SK-N-SH treated with all-trans-retinoic acid at 6 μM for 48 hours (cell line): ENCODE data around the gene NCKAP5.

Source experiments
- ATAC-seq: fragments of 200-7000 bp; cut with Tn5 transposase; 3 replicates; pipeline ENCODE4 v1.9.1; 2020; ENCODE audit warnings: mild to moderate bottlenecking, moderate library complexity
- ARNTL ChIP-seq: fragments of 450-650 bp; formaldehyde crosslinking; IDR thresholded peaks from 2 replicates; pipeline ENCODE4 v1.5.0; 2020; ENCODE audit warnings: low read depth, mild to moderate bottlenecking, moderate library complexity, borderline replicate concordance
- BACH2 ChIP-seq: fragments of 250-450 bp; sonication (Bioruptor Pico); IDR thresholded peaks from 2 replicates; pipeline ENCODE4 v1.9.0; 2021; ENCODE audit warnings: mild to moderate bottlenecking, borderline replicate concordance
- CREB5 ChIP-seq: fragments of 250-450 bp; sonication (Bioruptor Pico); IDR thresholded peaks from 2 replicates; pipeline ENCODE4 v1.5.1; 2020; ENCODE audit warnings: low read depth, mild to moderate bottlenecking, moderate library complexity
- CSDC2 ChIP-seq: fragments of 250-450 bp; sonication (Bioruptor Pico); IDR thresholded peaks from 2 replicates; pipeline ENCODE4 v1.5.0; 2020; ENCODE audit warnings: mild to moderate bottlenecking, moderate library complexity
- ESRRG ChIP-seq: fragments of 250-450 bp; sonication (Bioruptor Pico); IDR thresholded peaks from 2 replicates; pipeline ENCODE4 v1.6.1; 2021; ENCODE audit warnings: mild to moderate bottlenecking
- GLIS3 ChIP-seq: fragments of 250-450 bp; sonication (Bioruptor Pico); IDR thresholded peaks from 2 replicates; pipeline ENCODE4 v1.5.0; 2020; ENCODE audit warnings: mild to moderate bottlenecking, moderate library complexity
- ISL1 ChIP-seq: fragments of 250-450 bp; sonication (Bioruptor Pico); IDR thresholded peaks from 2 replicates; pipeline ENCODE4 v2.1.2; 2022; ENCODE audit warnings: mild to moderate bottlenecking, moderate library complexity
- PPARA ChIP-seq: fragments of 250-450 bp; sonication (Bioruptor Pico); IDR thresholded peaks from 2 replicates; pipeline ENCODE4 v1.5.0; 2020; ENCODE audit warnings: mild to moderate bottlenecking, borderline replicate concordance
- RARB ChIP-seq: fragments of 250-450 bp; sonication (Bioruptor Pico); IDR thresholded peaks from 2 replicates; pipeline ENCODE4 v1.8.0; 2021; ENCODE audit warnings: mild to moderate bottlenecking, moderate library complexity
- SNAI2 ChIP-seq: fragments of 250-450 bp; sonication (Bioruptor Pico); IDR thresholded peaks from 2 replicates; pipeline ENCODE4 v1.5.0; 2020; ENCODE audit warnings: mild to moderate bottlenecking, moderate library complexity
- TCF4 ChIP-seq: fragments of 250-450 bp; sonication (Bioruptor Pico); IDR thresholded peaks from 2 replicates; pipeline ENCODE4 v1.8.0; 2021; ENCODE audit warnings: mild to moderate bottlenecking, moderate library complexity, borderline replicate concordance
- TOX ChIP-seq: fragments of 250-450 bp; sonication (Bioruptor Pico); IDR thresholded peaks from 2 replicates; pipeline ENCODE4 v1.8.0; 2021; ENCODE audit warnings: mild to moderate bottlenecking, moderate library complexity, borderline replicate concordance
- TSHZ2 ChIP-seq: fragments of 250-450 bp; sonication (Bioruptor Pico); IDR thresholded peaks from 2 replicates; pipeline ENCODE4 v1.5.0; 2020; ENCODE audit warnings: mild to moderate bottlenecking, moderate library complexity
- ZFP3 ChIP-seq: fragments of 250-450 bp; sonication (Bioruptor Pico); IDR thresholded peaks from 2 replicates; pipeline ENCODE4 v1.5.0; 2020; ENCODE audit warnings: mild to moderate bottlenecking, moderate library complexity
- ZFP30 ChIP-seq: fragments of 450-650 bp; formaldehyde crosslinking; IDR thresholded peaks from 2 replicates; pipeline ENCODE4 v1.5.0; 2022; ENCODE audit warnings: mild to moderate bottlenecking, moderate library complexity
- ZNF565 ChIP-seq: fragments of 450-650 bp; formaldehyde crosslinking; conservative IDR thresholded peaks from 2 replicates; pipeline ENCODE4 v1.5.0; 2020; ENCODE audit warnings: low read depth, mild to moderate bottlenecking, moderate library complexity
- ZNF70 ChIP-seq: fragments of 450-650 bp; formaldehyde crosslinking; IDR thresholded peaks from 2 replicates; pipeline ENCODE4 v1.5.0; 2020; ENCODE audit warnings: mild to moderate bottlenecking, moderate library complexity
- ZNF8 ChIP-seq: fragments of 450-650 bp; formaldehyde crosslinking; IDR thresholded peaks from 2 replicates; pipeline ENCODE4 v1.5.0; 2020; ENCODE audit warnings: mild to moderate bottlenecking, moderate library complexity
- TF ChIP-seq, protein P1 (sequence below): fragments of 250-450 bp; sonication (Bioruptor Pico); IDR thresholded peaks from 2 replicates; pipeline ENCODE4 v1.5.1; 2021; ENCODE audit warnings: mild to moderate bottlenecking, moderate library complexity
- TF ChIP-seq, protein P2 (sequence below): fragments of 250-450 bp; sonication (Bioruptor Pico); IDR thresholded peaks from 2 replicates; pipeline ENCODE4 v1.8.0; 2021; ENCODE audit warnings: low read depth, mild to moderate bottlenecking, moderate library complexity, borderline replicate concordance

The NCKAP5 gene

GRCh38 chr2:133090358-133090757 lies 477.9 kb downstream of the NCKAP5 start:
- ATAC-seq = no peak
- TF ChIP-seq PPARA (no peak), ZNF565 (no peak)
- TF ChIP-seq, protein P1, sequence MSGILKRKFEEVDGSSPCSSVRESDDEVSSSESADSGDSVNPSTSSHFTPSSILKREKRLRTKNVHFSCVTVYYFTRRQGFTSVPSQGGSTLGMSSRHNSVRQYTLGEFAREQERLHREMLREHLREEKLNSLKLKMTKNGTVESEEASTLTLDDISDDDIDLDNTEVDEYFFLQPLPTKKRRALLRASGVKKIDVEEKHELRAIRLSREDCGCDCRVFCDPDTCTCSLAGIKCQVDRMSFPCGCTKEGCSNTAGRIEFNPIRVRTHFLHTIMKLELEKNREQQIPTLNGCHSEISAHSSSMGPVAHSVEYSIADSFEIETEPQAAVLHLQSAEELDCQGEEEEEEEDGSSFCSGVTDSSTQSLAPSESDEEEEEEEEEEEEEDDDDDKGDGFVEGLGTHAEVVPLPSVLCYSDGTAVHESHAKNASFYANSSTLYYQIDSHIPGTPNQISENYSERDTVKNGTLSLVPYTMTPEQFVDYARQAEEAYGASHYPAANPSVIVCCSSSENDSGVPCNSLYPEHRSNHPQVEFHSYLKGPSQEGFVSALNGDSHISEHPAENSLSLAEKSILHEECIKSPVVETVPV (CRISPR knock-in tag) = no peak

GRCh38 chr2:133086176-133086575 lies 482.1 kb downstream of the NCKAP5 start:
- TF ChIP-seq ZNF8 (CRISPR knock-in tag) = no peak
- TF ChIP-seq ESRRG (CRISPR knock-in tag) = no peak
- no peak for TF ChIP-seq PPARA
- TF ChIP-seq ZFP30 = no peak
- TF ChIP-seq, protein P1 (CRISPR knock-in tag) = no peak
- TF ChIP-seq, protein P2, sequence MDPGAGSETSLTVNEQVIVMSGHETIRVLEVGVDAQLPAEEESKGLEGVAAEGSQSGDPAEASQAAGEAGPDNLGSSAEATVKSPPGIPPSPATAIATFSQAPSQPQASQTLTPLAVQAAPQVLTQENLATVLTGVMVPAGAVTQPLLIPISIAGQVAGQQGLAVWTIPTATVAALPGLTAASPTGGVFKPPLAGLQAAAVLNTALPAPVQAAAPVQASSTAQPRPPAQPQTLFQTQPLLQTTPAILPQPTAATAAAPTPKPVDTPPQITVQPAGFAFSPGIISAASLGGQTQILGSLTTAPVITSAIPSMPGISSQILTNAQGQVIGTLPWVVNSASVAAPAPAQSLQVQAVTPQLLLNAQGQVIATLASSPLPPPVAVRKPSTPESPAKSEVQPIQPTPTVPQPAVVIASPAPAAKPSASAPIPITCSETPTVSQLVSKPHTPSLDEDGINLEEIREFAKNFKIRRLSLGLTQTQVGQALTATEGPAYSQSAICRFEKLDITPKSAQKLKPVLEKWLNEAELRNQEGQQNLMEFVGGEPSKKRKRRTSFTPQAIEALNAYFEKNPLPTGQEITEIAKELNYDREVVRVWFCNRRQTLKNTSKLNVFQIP = no peak
- no peak for TF ChIP-seq GLIS3 (CRISPR knock-in tag)
- no peak for TF ChIP-seq TOX (CRISPR knock-in tag)
- no peak for TF ChIP-seq BACH2 (CRISPR knock-in tag)
- TF ChIP-seq ISL1 = no peak
- no peak for TF ChIP-seq CREB5 (CRISPR knock-in tag)
- no peak for TF ChIP-seq ZFP3 (CRISPR knock-in tag)
- peak; percentile 63 for ATAC-seq

DNA sequence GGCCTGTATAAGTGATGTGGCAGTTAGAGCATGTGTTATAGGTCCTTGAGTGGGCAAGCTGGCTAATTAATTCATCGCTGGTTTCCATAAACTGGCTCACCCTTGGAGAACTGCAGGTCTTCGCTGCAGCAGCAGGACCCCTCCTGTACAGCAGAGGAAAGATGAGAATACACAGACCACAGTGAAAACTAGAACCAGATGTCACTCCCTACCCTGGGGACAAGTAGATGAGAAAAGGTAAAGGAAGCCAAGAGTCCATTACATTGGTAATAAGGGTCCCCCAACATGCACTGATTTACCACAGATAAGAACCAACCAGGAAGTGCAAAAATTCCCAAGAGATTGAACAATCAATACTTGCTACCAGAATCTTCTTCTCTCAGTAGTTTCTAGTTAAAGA lies 482.6 kb downstream of the NCKAP5 start:
- ATAC-seq = peak; percentile 79
- peak; percentile 57 for TF ChIP-seq ZNF8 (CRISPR knock-in tag)
- TF ChIP-seq ESRRG (CRISPR knock-in tag) = no peak
- no peak; the same call in 1 of the 2 replicates for TF ChIP-seq PPARA
- 0 out of 2 replicates have a peak, but pooled peaks have one; percentile 13 for TF ChIP-seq SNAI2 (CRISPR knock-in tag)
- no peak for TF ChIP-seq ZNF565
- peak; percentile 98 for TF ChIP-seq TCF4 (CRISPR knock-in tag)
- peak; percentile 93; the same call in 1 of the 2 replicates for TF ChIP-seq TSHZ2 (CRISPR knock-in tag)
- no peak for TF ChIP-seq ZNF70 (CRISPR knock-in tag)
- TF ChIP-seq, protein P2 = no peak
- TF ChIP-seq ARNTL (CRISPR knock-in tag) = no peak
- no peak for TF ChIP-seq CSDC2 (CRISPR knock-in tag)
- 0 out of 2 replicates have a peak, but pooled peaks have one; percentile 7 for TF ChIP-seq ISL1
- TF ChIP-seq RARB (CRISPR knock-in tag) = no peak
- TF ChIP-seq ZFP30 = no peak
